ENCODE results near the gene PRCP.

PRCP gene

GRCh38 chr11:82815406-82815805, 84.8 kb downstream of the PRCP start:
- no peak for TF ChIP-seq CTCF (IDR thresholded peaks at IDR 0.05; ENCODE audit: poor library complexity, severe bottlenecking)
- Histone ChIP-seq H3K4me1 (ENCODE audit: insufficient read depth, poor library complexity, severe bottlenecking) (no peaks in the 10 kb centered on the region), H3K27me3 (ENCODE audit: insufficient read depth, poor library complexity, severe bottlenecking) (no peaks in the 10 kb centered on the region), H3K36me3 (ENCODE audit: low read depth) (no peaks in the 10 kb centered on the region), H3K27ac (ENCODE audit: poor library complexity, severe bottlenecking) (no peak overlapping the region), H3K9me3 (ENCODE audit: severe bottlenecking) (no peaks in the 10 kb centered on the region), H3K4me3 (ENCODE audit: severe bottlenecking) (no peak overlapping the region)
- no peak for DNase-seq (ENCODE audit: low spot score)
- ATAC-seq (ENCODE audit: low read depth), result no peak

GRCh38 chr11:82814379-82814778, 85.9 kb downstream of the PRCP start:
- Histone ChIP-seq H3K4me3 (ENCODE audit: severe bottlenecking) (no peak overlapping the region), H3K36me3 (ENCODE audit: low read depth) (no peaks in the 10 kb centered on the region), H3K27me3 (ENCODE audit: insufficient read depth, poor library complexity, severe bottlenecking) (no peaks in the 10 kb centered on the region), H3K4me1 (ENCODE audit: insufficient read depth, poor library complexity, severe bottlenecking) (no peaks in the 10 kb centered on the region), H3K27ac (ENCODE audit: poor library complexity, severe bottlenecking) (no peak overlapping the region), H3K9me3 (ENCODE audit: severe bottlenecking) (no peaks in the 10 kb centered on the region)
- no peak for DNase-seq (ENCODE audit: low spot score)
- TF ChIP-seq CTCF (IDR thresholded peaks at IDR 0.05; ENCODE audit: poor library complexity, severe bottlenecking), result no peak
- no peak for ATAC-seq (ENCODE audit: low read depth)

GRCh38 chr11:82811369-82811768, 88.9 kb downstream of the PRCP start:
- Histone ChIP-seq H3K4me3 (ENCODE audit: severe bottlenecking) (no peak overlapping the region), H3K4me1 (ENCODE audit: insufficient read depth, poor library complexity, severe bottlenecking) (no peaks in the 10 kb centered on the region), H3K9me3 (ENCODE audit: severe bottlenecking) (no peaks in the 10 kb centered on the region), H3K27me3 (ENCODE audit: insufficient read depth, poor library complexity, severe bottlenecking) (peaks cover 3% of the 10 kb centered on the region), H3K36me3 (ENCODE audit: low read depth) (no peaks in the 10 kb centered on the region), H3K27ac (ENCODE audit: poor library complexity, severe bottlenecking) (no peak overlapping the region)
- DNase-seq (ENCODE audit: low spot score) (no peak), ATAC-seq (ENCODE audit: low read depth) (no peak)
- no peak for TF ChIP-seq CTCF (IDR thresholded peaks at IDR 0.05; ENCODE audit: poor library complexity, severe bottlenecking)

GRCh38 chr11:82810738-82811137, 89.5 kb downstream of the PRCP start:
- peaks cover 3% of the 10 kb centered on the region for H3K27me3 ChIP-seq (ENCODE audit: insufficient read depth, poor library complexity, severe bottlenecking)
- ATAC-seq (ENCODE audit: low read depth), result no peak

More at GRCh38 chr11:82810738-82811137, 89.5 kb downstream of the PRCP start:
- DNase-seq (ENCODE audit: low spot score), result no peak
- no peak overlapping the region for H3K27ac ChIP-seq (ENCODE audit: poor library complexity, severe bottlenecking)
- H3K4me1 ChIP-seq (ENCODE audit: insufficient read depth, poor library complexity, severe bottlenecking), result no peaks in the 10 kb centered on the region
- H3K9me3 ChIP-seq (ENCODE audit: severe bottlenecking), result no peaks in the 10 kb centered on the region
- no peak for TF ChIP-seq CTCF (IDR thresholded peaks at IDR 0.05; ENCODE audit: poor library complexity, severe bottlenecking)
- no peaks in the 10 kb centered on the region for H3K36me3 ChIP-seq (ENCODE audit: low read depth)
- no peak overlapping the region for H3K4me3 ChIP-seq (ENCODE audit: severe bottlenecking)

Measured in RWPE2 (cell line).